ENCODE measurements around the gene MB21D2.

Gene MB21D2

DNA sequence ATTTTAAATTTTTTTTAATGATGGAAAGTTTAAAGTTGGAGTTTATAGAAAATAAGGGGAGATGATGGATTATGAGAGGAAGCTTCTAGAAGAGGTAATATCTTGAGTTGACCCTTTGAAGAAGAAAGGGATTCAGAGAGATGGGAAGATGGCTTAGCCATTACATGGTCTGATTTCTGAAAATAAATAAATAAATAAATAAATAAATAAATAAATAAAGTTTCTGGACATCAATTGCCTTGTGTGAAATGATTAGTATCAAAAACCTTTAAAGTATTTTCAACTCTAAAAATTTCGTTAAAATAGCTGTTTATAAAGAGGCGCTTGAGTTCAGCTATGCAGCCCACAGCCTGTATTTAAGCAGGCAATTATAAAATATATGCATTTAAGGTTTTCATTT, 93.3 kb downstream of the MB21D2 start:
- Histone ChIP-seq H3K9me3 (ENCODE audit: control insufficient read depth, low read length) (no peaks in the 10 kb centered on the region), H3K4me3 (ENCODE audit: extremely low read depth, insufficient read depth, low read length, poor library complexity, severe bottlenecking) (no peak overlapping the region), H3K4me1 (ENCODE audit: control insufficient read depth, insufficient read depth, low read length, poor library complexity, severe bottlenecking) (peaks cover 6% of the 10 kb centered on the region), H3K27ac (ENCODE audit: low read depth, low read length, severe bottlenecking) (no peak overlapping the region), H3K36me3 (ENCODE audit: control insufficient read depth, insufficient read depth, low read length) (no peaks in the 10 kb centered on the region)
- no CpG with 5 or more reads among the region's 2 CpGs for WGBS, 2 experiments (ENCODE audit: insufficient coverage in 2 of 2)

DNA sequence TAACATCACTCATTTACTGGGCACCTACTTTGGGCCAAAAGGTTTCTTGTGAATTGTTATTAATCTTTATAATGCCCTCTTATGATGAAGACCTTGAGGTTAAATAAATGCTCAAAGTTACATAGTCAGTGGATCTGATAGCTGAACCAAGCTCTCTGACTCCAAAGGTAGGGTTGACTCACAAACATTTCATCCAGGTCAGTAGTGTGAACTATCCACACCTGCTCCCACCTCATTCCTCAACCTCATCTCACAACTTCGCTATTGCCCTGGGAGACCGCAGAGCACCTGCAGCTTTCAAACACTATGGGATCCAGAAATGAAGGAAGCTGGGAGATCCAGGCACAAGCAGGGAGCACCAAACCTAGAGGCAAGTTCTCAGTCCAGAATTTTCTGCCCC, 96.5 kb downstream of the MB21D2 start:
- 100% methylated on average over 2 of the region's 2 CpGs for WGBS, 2 experiments (ENCODE audit: insufficient coverage in 2 of 2)
- H3K27ac ChIP-seq (ENCODE audit: low read depth, low read length, severe bottlenecking) = no peak overlapping the region
- peaks cover 9% of the 10 kb centered on the region for H3K4me1 ChIP-seq (ENCODE audit: control insufficient read depth, insufficient read depth, low read length, poor library complexity, severe bottlenecking)

DNA sequence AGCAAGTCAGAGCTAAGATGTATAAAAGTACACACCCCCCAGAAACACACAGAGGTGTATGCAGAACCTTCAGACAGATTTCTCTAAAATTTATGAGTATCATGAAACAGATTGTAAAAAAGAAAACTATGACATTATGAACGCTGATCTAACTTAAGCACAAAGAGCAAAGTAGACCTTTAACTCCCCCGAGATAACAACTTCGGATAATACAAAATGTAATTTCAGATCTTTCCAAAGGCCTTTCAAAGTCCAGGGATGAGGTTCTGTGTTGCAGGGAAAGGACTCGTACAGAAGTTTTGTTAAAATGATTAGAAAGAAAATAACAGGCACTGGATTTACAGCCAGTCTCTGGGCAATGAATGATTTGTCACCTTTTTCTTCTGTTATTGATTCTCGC, 97.5 kb downstream of the MB21D2 start:
- H3K4me3 ChIP-seq (ENCODE audit: extremely low read depth, insufficient read depth, low read length, poor library complexity, severe bottlenecking) = no peak overlapping the region
- WGBS, 2 experiments (ENCODE audit: insufficient coverage in 2 of 2) = 86 to 96% methylated on average over 2 to 4 of the region's 5 CpGs
- H3K4me1 ChIP-seq (ENCODE audit: control insufficient read depth, insufficient read depth, low read length, poor library complexity, severe bottlenecking) = peaks cover 9% of the 10 kb centered on the region
- H3K9me3 ChIP-seq (ENCODE audit: control insufficient read depth, low read length) = no peaks in the 10 kb centered on the region
- H3K36me3 ChIP-seq (ENCODE audit: control insufficient read depth, insufficient read depth, low read length) = no peaks in the 10 kb centered on the region
- no peak overlapping the region for H3K27ac ChIP-seq (ENCODE audit: low read depth, low read length, severe bottlenecking)

More for the DNA sequence above, 96.5 kb downstream of the MB21D2 start:
- Histone ChIP-seq H3K36me3 (ENCODE audit: control insufficient read depth, insufficient read depth, low read length) (no peaks in the 10 kb centered on the region), H3K4me3 (ENCODE audit: extremely low read depth, insufficient read depth, low read length, poor library complexity, severe bottlenecking) (no peak overlapping the region), H3K9me3 (ENCODE audit: control insufficient read depth, low read length) (no peaks in the 10 kb centered on the region)

DNA sequence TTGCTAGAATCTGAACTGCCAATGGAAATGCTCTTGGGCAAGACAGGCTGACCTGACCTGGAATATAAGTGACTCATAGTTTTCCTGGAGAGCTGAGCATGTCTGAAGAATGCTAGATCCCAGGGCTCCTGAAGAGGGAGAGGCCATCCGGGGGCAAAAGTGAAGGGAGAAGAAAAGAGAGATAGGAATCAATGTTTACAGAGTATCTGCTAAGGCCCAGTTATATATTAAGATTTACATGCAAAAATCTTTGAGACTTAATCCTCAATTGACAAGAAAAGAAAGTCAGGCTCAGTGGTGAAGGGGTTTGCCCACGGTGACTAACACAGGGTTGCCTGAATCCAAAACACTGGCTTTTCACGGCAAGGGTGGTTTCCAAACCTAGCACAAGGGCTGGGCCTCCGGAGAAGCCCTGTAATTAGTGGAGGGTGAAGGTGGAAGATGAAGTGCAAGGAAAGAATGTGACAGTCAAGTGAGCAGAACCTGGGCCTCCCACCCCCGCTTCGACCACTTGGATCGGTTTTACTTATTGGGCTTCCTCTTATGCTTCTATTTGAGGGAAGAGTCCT, 98.6 kb downstream of the MB21D2 start:
- WGBS, 2 experiments (ENCODE audit: insufficient coverage in 2 of 2) = 57 to 75% methylated on average over 6 to 7 of the region's 7 CpGs
- Histone ChIP-seq H3K9me3 (ENCODE audit: control insufficient read depth, low read length) (no peaks in the 10 kb centered on the region), H3K4me1 (ENCODE audit: control insufficient read depth, insufficient read depth, low read length, poor library complexity, severe bottlenecking) (peaks cover 9% of the 10 kb centered on the region), H3K36me3 (ENCODE audit: control insufficient read depth, insufficient read depth, low read length) (no peaks in the 10 kb centered on the region), H3K4me3 (ENCODE audit: extremely low read depth, insufficient read depth, low read length, poor library complexity, severe bottlenecking) (no peak overlapping the region), H3K27ac (ENCODE audit: low read depth, low read length, severe bottlenecking) (no peak overlapping the region)

DNA sequence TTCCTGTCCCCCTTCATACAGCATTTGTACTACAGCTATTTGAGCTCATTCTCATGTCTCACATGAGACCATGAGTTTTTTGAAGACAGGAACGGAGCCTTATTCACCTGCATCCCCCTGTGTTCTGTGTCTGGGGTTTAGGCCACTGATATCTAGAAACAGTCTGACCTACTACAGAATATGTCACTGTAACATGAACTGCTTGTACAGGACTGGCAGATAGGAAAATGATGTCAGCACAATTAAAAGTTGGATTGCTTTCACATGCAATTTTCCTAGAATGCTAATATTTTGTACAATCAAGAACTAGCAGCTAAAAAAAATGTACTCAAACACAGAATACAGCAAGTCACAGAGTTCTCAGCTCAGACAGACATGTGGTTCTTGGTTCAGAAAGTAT, 99.5 kb downstream of the MB21D2 start:
- no peaks in the 10 kb centered on the region for H3K9me3 ChIP-seq (ENCODE audit: control insufficient read depth, low read length)
- H3K36me3 ChIP-seq (ENCODE audit: control insufficient read depth, insufficient read depth, low read length) = no peaks in the 10 kb centered on the region
- H3K4me1 ChIP-seq (ENCODE audit: control insufficient read depth, insufficient read depth, low read length, poor library complexity, severe bottlenecking) = peaks cover 9% of the 10 kb centered on the region
- H3K4me3 ChIP-seq (ENCODE audit: extremely low read depth, insufficient read depth, low read length, poor library complexity, severe bottlenecking) = no peak overlapping the region
- no peak overlapping the region for H3K27ac ChIP-seq (ENCODE audit: low read depth, low read length, severe bottlenecking)
- WGBS, 2 experiments (ENCODE audit: insufficient coverage in 2 of 2) = 100% methylated on average over 1 of the region's 1 CpG; no CpG with 5 or more reads in 1 of the 2 experiments

DNA sequence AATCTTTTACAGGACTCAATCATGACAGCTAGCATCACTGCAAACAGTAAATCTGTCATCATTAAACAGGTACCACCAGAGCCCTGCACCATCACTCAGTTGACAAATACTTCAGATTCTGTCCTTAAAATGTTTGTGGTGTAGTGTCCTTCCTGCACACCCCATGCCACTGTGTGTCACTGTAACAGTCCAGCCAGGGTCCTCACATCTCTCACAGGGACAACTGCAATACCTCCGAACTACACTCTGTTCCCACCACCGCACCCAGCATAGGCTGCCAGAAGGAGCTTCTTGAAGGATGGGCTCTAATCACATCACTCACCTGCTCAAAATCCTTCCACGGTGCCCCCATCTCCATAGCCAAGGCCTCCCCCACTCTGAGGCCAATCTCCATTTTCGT, 100.2 kb downstream of the MB21D2 start:
- 72 to 76% methylated on average over 3 to 4 of the region's 4 CpGs for WGBS, 2 experiments (ENCODE audit: insufficient coverage in 2 of 2)
- H3K36me3 ChIP-seq (ENCODE audit: control insufficient read depth, insufficient read depth, low read length) = no peaks in the 10 kb centered on the region
- no peak overlapping the region for H3K4me3 ChIP-seq (ENCODE audit: extremely low read depth, insufficient read depth, low read length, poor library complexity, severe bottlenecking)
- H3K4me1 ChIP-seq (ENCODE audit: control insufficient read depth, insufficient read depth, low read length, poor library complexity, severe bottlenecking) = peaks cover 9% of the 10 kb centered on the region
- no peak overlapping the region for H3K27ac ChIP-seq (ENCODE audit: low read depth, low read length, severe bottlenecking)
- no peaks in the 10 kb centered on the region for H3K9me3 ChIP-seq (ENCODE audit: control insufficient read depth, low read length)

DNA sequence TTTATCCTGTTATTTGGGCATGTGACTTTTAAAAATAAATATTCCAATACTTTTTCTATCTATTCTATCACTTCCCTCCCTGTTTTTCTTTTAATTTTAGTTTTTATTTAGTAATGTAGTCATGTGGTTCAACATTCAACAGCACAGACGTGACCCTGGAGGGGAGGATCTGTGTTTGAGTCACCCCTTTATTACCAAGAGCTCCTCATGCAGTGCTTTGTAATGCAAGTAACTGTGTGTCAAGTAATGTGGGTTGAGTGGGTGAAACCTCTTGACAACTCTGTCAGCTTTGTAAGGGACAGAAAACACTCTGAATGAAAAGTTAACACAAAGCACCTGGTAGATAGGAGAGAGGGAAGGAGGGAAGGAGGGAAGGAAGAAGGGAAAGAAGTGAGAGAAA, 100.6 kb downstream of the MB21D2 start:
- WGBS, 2 experiments (ENCODE audit: insufficient coverage in 2 of 2) = no CpG with 5 or more reads among the region's 1 CpG
- no peaks in the 10 kb centered on the region for H3K9me3 ChIP-seq (ENCODE audit: control insufficient read depth, low read length)

DNA sequence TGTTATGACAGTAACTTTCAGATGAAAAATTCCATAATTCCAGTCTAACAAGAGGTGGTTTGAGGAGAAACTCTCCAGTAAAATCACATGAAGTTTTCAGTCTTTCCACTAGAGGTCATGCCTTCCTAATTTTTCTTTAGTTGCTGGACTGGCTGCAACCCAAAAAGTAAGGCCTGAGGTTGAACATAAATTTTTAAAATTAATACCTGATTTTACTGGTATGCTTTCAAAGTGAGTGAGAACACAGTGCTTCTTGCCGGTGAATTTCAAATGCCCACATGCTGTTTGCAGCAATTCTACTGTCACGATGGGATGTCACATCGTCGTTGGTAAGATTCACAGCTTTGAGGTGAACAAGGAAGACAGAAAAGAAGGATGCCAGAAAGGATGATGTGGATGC, 101.3 kb downstream of the MB21D2 start:
- H3K9me3 ChIP-seq (ENCODE audit: control insufficient read depth, low read length) = no peaks in the 10 kb centered on the region
- peaks cover 9% of the 10 kb centered on the region for H3K4me1 ChIP-seq (ENCODE audit: control insufficient read depth, insufficient read depth, low read length, poor library complexity, severe bottlenecking)
- no peaks in the 10 kb centered on the region for H3K36me3 ChIP-seq (ENCODE audit: control insufficient read depth, insufficient read depth, low read length)
- no peak overlapping the region for H3K4me3 ChIP-seq (ENCODE audit: extremely low read depth, insufficient read depth, low read length, poor library complexity, severe bottlenecking)
- no peak overlapping the region for H3K27ac ChIP-seq (ENCODE audit: low read depth, low read length, severe bottlenecking)
- WGBS, 2 experiments (ENCODE audit: insufficient coverage in 2 of 2) = 55 to 64% methylated on average over 4 of the region's 4 CpGs

More for the DNA sequence above, 100.6 kb downstream of the MB21D2 start:
- Histone ChIP-seq H3K4me1 (ENCODE audit: control insufficient read depth, insufficient read depth, low read length, poor library complexity, severe bottlenecking) (peaks cover 9% of the 10 kb centered on the region), H3K36me3 (ENCODE audit: control insufficient read depth, insufficient read depth, low read length) (no peaks in the 10 kb centered on the region), H3K4me3 (ENCODE audit: extremely low read depth, insufficient read depth, low read length, poor library complexity, severe bottlenecking) (no peak overlapping the region), H3K27ac (ENCODE audit: low read depth, low read length, severe bottlenecking) (no peak overlapping the region)

DNA sequence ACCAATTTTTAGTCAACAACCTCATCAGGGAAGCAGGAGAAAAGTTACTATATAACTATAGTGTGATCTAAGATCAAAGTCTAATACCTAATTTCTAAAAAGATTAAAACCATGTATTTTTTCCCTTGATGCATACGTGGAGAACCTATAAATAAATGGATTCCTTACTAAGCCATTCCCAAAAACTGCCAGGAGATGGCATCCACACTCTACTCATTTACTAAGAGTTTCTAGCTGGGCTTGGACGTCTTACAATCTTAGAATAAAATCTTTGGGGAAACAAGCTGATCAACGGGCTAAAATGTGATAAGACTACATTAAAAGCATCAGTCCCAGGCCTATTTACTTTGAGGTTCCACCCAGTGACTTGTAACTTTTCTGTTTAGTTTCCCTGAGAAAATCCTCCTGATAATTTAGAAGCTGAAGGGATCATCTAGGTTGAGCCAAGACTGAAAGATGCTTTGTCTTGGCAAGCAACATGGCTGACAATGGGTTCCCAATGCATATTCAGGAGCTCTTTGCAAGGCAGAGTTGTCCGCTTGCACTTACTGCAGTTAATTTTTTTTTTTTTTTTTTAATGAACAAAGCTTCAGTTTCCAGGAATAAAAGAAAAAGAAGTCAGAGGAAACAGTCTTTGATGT, 104.8 kb downstream of the MB21D2 start:
- no peaks in the 10 kb centered on the region for H3K36me3 ChIP-seq (ENCODE audit: control insufficient read depth, insufficient read depth, low read length)
- no peaks in the 10 kb centered on the region for H3K9me3 ChIP-seq (ENCODE audit: control insufficient read depth, low read length)
- 43% methylated on average over 3 of the region's 4 CpGs; no CpG with 5 or more reads in 1 of the 2 experiments for WGBS, 2 experiments (ENCODE audit: insufficient coverage in 2 of 2)
- H3K27ac ChIP-seq (ENCODE audit: low read depth, low read length, severe bottlenecking) = no peak overlapping the region
- no peak overlapping the region for H3K4me3 ChIP-seq (ENCODE audit: extremely low read depth, insufficient read depth, low read length, poor library complexity, severe bottlenecking)
- no peaks in the 10 kb centered on the region for H3K4me1 ChIP-seq (ENCODE audit: control insufficient read depth, insufficient read depth, low read length, poor library complexity, severe bottlenecking)

DNA sequence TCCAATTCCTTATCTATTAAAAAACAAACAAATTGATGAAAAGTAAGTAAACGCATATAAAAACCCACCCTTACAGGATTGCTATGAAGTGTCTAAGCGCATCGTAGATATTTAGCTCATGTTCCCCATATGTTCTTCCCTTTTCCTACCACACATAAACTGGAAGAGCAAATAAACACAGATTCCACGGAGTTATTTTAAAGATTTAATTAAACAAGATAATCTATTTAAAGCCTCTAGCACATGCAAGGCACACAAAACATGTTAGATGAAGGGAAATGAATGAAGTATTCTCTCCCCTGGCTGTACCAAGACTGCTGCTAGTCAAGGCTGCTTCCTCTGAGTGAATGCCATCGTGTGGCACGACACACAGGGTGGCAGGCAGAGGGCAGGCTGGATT, 111.9 kb downstream of the MB21D2 start:
- Histone ChIP-seq H3K36me3 (ENCODE audit: control insufficient read depth, insufficient read depth, low read length) (no peaks in the 10 kb centered on the region), H3K4me3 (ENCODE audit: extremely low read depth, insufficient read depth, low read length, poor library complexity, severe bottlenecking) (no peak overlapping the region), H3K27ac (ENCODE audit: low read depth, low read length, severe bottlenecking) (no peak overlapping the region), H3K4me1 (ENCODE audit: control insufficient read depth, insufficient read depth, low read length, poor library complexity, severe bottlenecking) (no peaks in the 10 kb centered on the region), H3K9me3 (ENCODE audit: control insufficient read depth, low read length) (no peaks in the 10 kb centered on the region)
- 88 to 90% methylated on average over 2 of the region's 6 CpGs for WGBS, 2 experiments (ENCODE audit: insufficient coverage in 2 of 2)

DNA sequence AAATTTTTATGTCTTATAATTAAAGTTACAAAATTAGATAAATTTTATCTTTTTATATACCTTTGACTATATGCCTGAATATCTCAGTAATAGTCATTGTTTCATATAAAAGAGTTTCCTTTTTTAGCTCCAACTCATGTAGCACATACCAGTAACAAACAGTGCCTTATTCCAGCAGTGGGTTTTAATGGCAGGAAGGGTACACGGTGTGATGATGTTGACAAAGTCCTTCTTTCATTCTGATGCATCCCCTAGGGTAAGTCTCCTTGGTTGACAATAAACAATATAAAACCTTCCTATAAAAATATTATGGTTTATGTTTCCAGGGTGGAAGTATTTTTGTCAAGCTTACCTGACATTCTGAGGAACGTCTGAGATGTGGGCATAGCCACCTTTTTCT, 113.2 kb downstream of the MB21D2 start:
- no CpG with 5 or more reads among the region's 2 CpGs for whole genome bisulfite sequencing, 2 experiments (ENCODE audit: insufficient coverage in 2 of 2)
- Histone ChIP-seq H3K4me3 (ENCODE audit: extremely low read depth, insufficient read depth, low read length, poor library complexity, severe bottlenecking) (no peak overlapping the region), H3K4me1 (ENCODE audit: control insufficient read depth, insufficient read depth, low read length, poor library complexity, severe bottlenecking) (no peaks in the 10 kb centered on the region), H3K27ac (ENCODE audit: low read depth, low read length, severe bottlenecking) (no peak overlapping the region), H3K9me3 (ENCODE audit: control insufficient read depth, low read length) (no peaks in the 10 kb centered on the region), H3K36me3 (ENCODE audit: control insufficient read depth, insufficient read depth, low read length) (no peaks in the 10 kb centered on the region)

Measured in mesodermal cell (in vitro differentiated cells).